ENCODE results near the gene ABTB2.

GRCh38 chr11:34192481-34193401 is 165.1 kb downstream of the ABTB2 start:
- TF ChIP-seq CTCF (IDR thresholded peaks at IDR 0.05 in 2 of 3, conservative IDR thresholded peaks at IDR 0.05 in 1 of 3; ENCODE audit: control insufficient read depth in 2 of 3, extremely low read depth in 1 of 3, insufficient read depth in 1 of 3, low read depth in 3 of 3, low read length in 3 of 3) (no peak), ATF2 (IDR thresholded peaks at IDR 0.05; ENCODE audit: low read length) (no peak), MAX (IDR thresholded peaks at IDR 0.05; ENCODE audit: low read depth, low read length) (no peak), TARDBP (IDR thresholded peaks at IDR 0.05; ENCODE audit: borderline replicate concordance) (no peak)
